ENCODE data around the gene AGPAT4.
"Not testable (repeated sequence)": the region's sequence is repeated elsewhere in the genome, so short reads cannot be mapped to it uniquely, and the experiment has no call there.

AGPAT4 gene

DNA sequence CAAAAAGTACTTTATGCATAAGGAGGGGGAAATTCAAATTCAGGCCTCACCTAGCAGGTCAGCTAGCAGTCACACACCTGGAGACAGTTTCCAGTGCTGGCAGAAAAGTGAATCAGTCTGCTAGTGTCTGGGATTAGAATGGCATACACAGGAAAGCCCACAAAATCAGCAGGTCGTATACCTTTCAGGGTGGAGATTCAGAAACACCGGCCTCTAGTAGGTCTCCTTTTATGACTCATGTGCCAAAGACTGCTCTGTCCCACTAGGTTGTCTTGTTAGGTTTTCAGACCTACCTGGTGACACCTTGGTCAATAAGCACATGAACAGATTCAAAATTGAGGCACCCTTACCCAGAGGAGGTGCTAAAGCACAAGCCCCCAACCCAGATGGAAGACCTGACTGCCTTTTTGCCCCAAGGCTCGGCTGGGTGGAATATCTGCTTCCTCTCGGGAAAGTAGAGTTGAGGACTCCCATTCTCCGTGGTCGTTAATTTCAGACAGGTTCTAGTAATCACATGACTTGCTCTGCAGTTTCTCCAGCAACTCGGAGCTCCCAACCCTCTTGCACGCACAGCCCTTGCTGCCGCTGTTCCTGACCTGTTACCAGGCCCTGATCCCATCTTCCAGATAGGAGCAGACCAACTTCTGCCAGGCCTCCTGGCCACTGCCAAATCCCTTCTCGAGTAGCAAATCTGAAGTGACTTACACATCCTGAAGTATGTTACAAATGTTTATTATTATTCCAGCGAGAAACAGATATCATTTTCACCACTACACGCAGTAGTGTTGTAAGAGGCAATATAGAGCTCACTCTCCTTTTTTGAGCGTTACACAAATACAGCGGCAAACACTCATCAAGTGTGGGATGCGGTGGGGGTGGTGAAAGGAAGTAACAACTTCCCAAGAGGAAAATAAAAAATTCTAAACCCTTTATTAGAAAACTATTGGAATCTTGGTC lies 46.6 kb downstream of the AGPAT4 start:
- no peak for DNase-seq (ENCODE audit: low read depth in 3 of 3)

DNA sequence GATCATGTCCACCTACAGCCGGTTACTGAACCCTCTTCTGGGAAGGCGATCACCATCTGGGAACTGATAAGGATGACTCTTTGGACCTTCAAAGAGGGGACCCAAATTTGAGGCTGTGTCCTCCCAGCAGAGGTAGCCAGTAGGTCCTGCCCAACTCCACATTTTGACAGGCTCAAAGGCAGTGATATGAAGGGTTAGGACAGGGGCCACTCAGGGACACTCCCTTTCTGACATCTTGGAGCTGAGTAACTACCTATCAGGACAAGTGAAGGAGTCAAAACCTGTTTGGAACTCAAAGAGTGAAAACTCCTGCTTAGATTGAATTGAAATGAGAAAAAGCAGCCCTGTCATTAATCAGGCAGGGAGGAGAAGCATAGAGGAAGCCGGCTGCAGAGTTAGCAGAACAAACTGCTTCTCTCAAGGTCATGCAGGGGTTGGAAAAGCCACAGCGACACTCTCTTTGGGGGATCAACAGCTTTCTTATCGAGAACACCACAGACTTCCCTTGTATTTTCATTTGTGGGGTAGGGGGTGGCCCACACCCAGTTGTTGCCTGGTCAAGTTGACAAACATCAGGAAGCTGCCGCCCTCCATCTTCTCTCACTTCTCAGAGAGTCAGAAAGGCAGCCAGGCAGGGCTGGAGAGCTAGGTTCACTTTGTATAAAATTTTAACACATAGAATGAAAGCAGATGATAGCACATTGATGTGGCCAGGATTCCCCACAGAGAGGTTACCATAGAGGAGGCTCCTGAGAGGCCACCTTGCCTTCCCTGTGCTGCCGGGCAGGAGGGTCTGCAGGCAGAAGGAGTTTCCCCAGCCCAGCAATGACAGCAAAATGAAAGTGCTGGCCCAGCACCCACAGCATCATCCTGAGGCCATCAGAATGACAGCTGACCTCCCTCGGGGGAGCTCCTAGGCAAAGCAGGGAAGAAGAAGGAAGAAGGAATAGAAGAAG lies 47.6 kb downstream of the AGPAT4 start:
- no peak for DNase-seq (ENCODE audit: low read depth in 3 of 3)

DNA sequence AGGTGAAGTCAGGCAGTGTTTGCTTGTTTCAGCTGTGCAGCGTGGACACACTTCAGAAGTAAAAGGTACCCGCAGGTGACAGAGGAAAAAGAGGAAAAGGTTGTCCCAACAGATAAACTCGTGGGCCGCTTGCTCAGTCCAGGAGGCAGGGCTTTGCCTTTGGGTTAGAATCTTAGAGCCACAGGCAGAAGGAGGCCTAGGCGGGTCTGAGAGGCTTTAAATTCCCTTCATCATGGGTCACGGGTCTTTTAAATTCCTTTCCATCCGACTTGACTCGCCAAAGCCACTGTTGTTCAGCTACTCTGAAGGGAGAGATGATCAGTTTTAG lies 48.2 kb downstream of the AGPAT4 start:
- DNase-seq (ENCODE audit: low read depth in 3 of 3), result no peak

- DNase-seq (ENCODE audit: low read depth in 3 of 3), result not testable (repeated sequence)
These were observed 48.7 kb downstream of the AGPAT4 start for GRCh38 chr6:161224951-161225680.

DNA sequence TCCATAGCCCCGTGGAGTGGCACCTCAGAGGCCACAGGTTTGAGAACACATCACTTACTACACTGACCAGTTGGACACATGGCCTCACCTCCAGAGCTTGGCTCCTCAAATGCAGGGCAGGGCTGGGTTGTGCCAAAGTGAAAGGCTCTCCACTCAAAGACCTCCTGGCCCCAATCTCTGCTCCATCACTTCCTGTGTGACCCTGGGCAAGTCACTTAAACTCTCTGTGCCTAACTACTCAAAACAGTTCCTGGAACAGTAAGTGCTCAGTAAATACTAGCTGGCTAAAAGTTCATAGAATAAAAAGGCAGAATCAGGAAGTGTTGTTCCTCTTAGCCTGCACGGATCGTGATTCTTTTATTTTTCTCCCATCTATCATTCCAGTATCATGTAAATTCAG lies 50.2 kb downstream of the AGPAT4 start:
- DNase-seq (ENCODE audit: low read depth in 3 of 3), result no peak

GRCh38 chr6:161222706-161223234 lies 51.1 kb downstream of the AGPAT4 start:
- no peak for DNase-seq (ENCODE audit: low read depth in 3 of 3)

GRCh38 chr6:161220346-161220745 lies 53.5 kb downstream of the AGPAT4 start:
- DNase-seq (ENCODE audit: low read depth in 3 of 3), result no peak

DNA sequence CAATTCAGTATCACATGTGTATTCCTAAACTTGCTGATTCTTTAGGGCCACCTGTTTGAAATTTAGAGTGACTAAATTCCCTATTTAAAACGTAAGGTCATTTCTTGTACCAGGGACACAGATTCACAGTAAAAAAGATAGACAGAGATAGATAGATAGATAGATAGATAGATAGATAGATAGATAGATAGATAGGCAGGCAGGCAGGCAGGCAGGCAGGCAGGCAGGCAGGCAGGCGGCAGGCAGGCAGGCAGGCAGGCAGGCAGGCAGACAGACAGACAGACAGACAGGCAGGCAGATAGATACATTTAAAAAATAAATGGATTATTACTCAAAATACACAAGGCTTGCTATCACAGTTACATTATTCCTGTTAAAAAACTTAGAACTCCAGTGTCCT lies 54.2 kb downstream of the AGPAT4 start:
- DNase-seq (ENCODE audit: low read depth in 3 of 3), result no peak

- no peak for DNase-seq (ENCODE audit: low read depth in 3 of 3)
These were observed 55.6 kb downstream of the AGPAT4 start for GRCh38 chr6:161218222-161218621.

- no peak for DNase-seq (ENCODE audit: low read depth in 3 of 3)
These were observed 56.2 kb downstream of the AGPAT4 start for GRCh38 chr6:161217628-161218027.

DNA sequence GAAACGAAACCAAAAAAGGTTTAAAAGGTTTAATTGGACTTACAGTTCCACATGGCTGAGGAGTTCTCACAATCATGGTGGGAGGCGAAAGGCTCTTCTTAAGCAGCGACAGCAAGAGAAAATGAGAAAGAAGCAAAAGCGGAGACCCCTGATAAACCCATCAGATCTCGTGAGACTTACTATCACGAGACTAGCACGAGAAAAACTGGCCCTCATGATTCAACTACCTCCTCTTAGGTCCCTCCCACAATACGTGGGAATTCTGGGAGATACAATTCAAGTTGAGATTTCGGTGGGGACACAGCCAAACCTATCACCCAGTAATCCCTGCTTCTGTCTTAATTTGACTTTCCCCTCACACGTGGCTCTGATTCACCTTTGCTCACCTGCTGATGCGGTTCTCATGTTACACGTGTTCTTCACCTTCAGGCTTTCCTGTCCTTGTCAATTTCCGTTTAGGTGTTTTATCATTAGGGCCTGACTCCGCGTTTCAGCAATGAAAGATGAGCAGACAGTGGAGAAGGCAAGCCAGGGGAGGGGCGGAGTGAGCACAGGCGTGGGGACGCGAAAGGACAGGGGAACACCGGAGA lies 57.1 kb downstream of the AGPAT4 start:
- DNase-seq (ENCODE audit: low read depth in 3 of 3), result no peak

DNA sequence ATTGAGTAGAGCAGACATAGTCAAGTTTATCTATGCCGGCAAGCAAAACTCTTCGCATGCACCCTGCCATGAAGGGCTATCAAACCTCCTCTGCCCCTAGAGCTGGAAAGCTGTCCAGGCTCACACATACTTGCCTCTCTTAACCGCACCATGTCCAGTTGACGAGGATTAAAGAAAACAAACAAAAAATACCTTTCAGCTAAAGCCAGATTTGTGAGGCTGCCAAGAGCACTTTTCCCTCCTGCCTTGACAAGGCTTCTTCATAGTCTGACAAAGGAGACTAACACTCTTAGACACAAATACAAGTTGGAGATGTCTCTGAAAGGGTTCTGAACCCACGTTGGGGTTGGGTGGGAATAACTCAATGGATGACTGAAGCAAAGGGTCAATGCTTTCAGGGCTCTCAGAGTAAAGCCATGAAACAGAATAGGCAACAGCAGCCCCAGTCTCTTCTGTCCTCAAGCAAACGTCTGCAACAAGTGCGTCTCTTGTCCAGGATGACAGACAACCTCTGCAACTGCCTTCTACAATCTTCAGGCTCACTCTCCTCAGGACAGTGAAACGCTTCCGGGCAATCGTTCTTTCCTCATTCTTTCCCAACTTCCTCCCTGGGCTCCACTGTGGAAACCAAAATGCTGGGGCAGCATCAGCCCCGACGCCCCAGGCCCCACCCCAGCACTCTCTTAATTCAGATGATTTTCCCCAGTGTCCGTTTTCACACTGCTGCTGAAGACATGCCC lies 57.8 kb downstream of the AGPAT4 start:
- no peak for DNase-seq (ENCODE audit: low read depth in 3 of 3)

GRCh38 chr6:161215193-161215592 lies 58.7 kb downstream of the AGPAT4 start:
- DNase-seq (ENCODE audit: low read depth in 3 of 3), result no peak

GRCh38 chr6:161214722-161215121 lies 59.1 kb downstream of the AGPAT4 start:
- DNase-seq (ENCODE audit: low read depth in 3 of 3), result no peak

DNA sequence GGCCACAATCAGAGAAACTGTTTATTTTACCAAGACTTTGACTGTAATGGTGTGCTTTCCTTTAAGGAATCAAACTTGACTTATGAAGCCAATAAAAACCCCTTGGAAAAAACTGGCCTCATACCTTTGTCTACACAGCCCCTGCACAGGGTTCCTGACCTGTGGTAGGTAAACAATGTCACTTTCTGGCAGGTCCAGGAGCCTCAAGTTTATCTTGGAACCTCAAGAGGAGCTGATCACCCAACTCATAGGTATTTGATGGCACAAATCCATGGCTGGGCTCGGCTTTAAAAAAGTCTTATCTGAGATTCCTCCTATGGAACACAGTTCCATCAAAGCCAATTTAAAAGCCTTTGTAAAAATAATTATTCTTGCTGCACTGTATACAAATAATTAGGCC lies 61.0 kb downstream of the AGPAT4 start:
- DNase-seq (ENCODE audit: low read depth in 3 of 3), result no peak

GRCh38 chr6:161211380-161212035 lies 62.4 kb downstream of the AGPAT4 start:
- no peak for DNase-seq (ENCODE audit: low read depth in 3 of 3)

- DNase-seq (ENCODE audit: low read depth in 3 of 3), result no peak
These were observed 63.0 kb downstream of the AGPAT4 start for GRCh38 chr6:161210857-161211256.

- no peak for DNase-seq (ENCODE audit: low read depth in 3 of 3)
These were observed 66.7 kb downstream of the AGPAT4 start for GRCh38 chr6:161207200-161207599.

DNA sequence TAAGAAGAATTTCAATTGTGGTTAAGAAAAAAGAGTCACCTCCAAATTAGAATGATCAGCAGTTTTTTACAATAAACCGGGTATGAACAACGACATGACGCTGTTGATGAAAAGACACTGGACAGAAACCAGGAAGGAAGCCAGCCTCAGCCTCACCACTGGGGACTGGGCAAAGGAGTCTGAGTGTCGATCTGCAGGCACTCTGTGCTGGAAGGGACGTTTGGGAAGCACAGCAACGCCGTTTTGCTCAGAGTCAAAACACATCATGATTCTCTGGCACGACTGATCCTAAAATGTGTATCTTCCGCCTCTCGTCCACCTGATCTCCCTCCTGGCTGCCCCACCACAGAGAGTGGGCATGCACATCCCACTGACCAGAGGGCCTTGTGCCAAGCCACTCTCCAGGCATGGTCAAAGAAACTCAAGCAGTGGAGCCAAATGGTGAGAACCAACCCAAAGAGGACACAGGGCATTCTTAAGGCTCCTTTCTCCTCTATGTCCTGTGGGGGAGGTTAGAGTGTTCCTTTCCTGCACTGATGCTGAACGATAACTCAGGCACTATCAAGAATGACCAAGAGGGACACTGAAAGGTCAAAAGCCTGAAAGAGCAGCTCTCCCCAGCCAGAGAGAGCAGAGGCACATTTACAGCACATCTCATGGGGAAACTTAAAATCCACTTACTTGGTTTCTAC lies 68.8 kb downstream of the AGPAT4 start:
- no peak for DNase-seq (ENCODE audit: low read depth in 3 of 3)

Measured in stimulated activated CD4-positive, alpha-beta T cell treated with anti-CD3 and anti-CD28 coated beads, TNF-alpha, amount 100 ng/mL, for 24 hours (primary cell).